IPS-15b (cell line): ENCODE results near the gene MFSD6L.
A peak's percentile ranks its signal among the peaks of the same experiment; 100 is the strongest.

Source experiments
- H3K27me3 ChIP-seq: one replicate; pipeline ENCODE4 v1.6.1; 2013; ENCODE audit warnings: low read length; ENCODE audit not compliant: control insufficient read depth, insufficient read depth
- H3K36me3 ChIP-seq: one replicate; pipeline ENCODE4 v1.6.1; 2013; ENCODE audit warnings: low read length; ENCODE audit not compliant: control insufficient read depth, insufficient read depth
- H3K4me1 ChIP-seq: one replicate; pipeline ENCODE4 v1.6.1; 2013; ENCODE audit warnings: mild to moderate bottlenecking, low read length; ENCODE audit not compliant: control insufficient read depth, insufficient read depth
- H3K4me3 ChIP-seq: one replicate; pipeline ENCODE4 v1.5.1; 2013; ENCODE audit warnings: low read depth, low read length
- H3K9ac ChIP-seq: one replicate; pipeline ENCODE4 v1.6.1; 2013; ENCODE audit warnings: low read depth, mild to moderate bottlenecking, low read length
- H3K9me3 ChIP-seq: one replicate; pipeline ENCODE4 v1.6.1; 2013; ENCODE audit warnings: mild to moderate bottlenecking, low read length; ENCODE audit not compliant: control insufficient read depth, insufficient read depth

Gene MFSD6L

GRCh38 chr17:8835631-8836364 is 36.6 kb upstream of the MFSD6L start:
- no peaks in the 10 kb centered on the region for H3K36me3 ChIP-seq
- no peak overlapping the region for H3K9ac ChIP-seq
- H3K27me3 ChIP-seq = no peaks in the 10 kb centered on the region
- peaks cover 8% of the 10 kb centered on the region for H3K4me1 ChIP-seq
- H3K9me3 ChIP-seq = no peaks in the 10 kb centered on the region
- H3K4me3 ChIP-seq = no peak overlapping the region

GRCh38 chr17:8835106-8835505 is 35.9 kb upstream of the MFSD6L start:
- Histone ChIP-seq H3K27me3 (no peaks in the 10 kb centered on the region), H3K9ac (no peak overlapping the region), H3K36me3 (no peaks in the 10 kb centered on the region), H3K9me3 (no peaks in the 10 kb centered on the region), H3K4me1 (peaks cover 8% of the 10 kb centered on the region), H3K4me3 (no peak overlapping the region)

- H3K4me1 ChIP-seq = peaks cover 6% of the 10 kb centered on the region
- no peak overlapping the region for H3K9ac ChIP-seq
- H3K9me3 ChIP-seq = no peaks in the 10 kb centered on the region
- H3K36me3 ChIP-seq = no peaks in the 10 kb centered on the region
- H3K27me3 ChIP-seq = no peaks in the 10 kb centered on the region
- H3K4me3 ChIP-seq = peak overlapping the region; percentile 10
These were observed 33.7 kb upstream of the MFSD6L start for GRCh38 chr17:8832711-8833352.

- no peak overlapping the region for H3K4me3 ChIP-seq
- H3K9ac ChIP-seq = no peak overlapping the region
These were observed 32.2 kb upstream of the MFSD6L start for GRCh38 chr17:8831234-8831849.

GRCh38 chr17:8830141-8830540 is 31.0 kb upstream of the MFSD6L start:
- H3K9me3 ChIP-seq = no peaks in the 10 kb centered on the region
- no peak overlapping the region for H3K4me3 ChIP-seq
- H3K4me1 ChIP-seq = no peaks in the 10 kb centered on the region
- no peak overlapping the region for H3K9ac ChIP-seq
- no peaks in the 10 kb centered on the region for H3K36me3 ChIP-seq
- no peaks in the 10 kb centered on the region for H3K27me3 ChIP-seq

More at GRCh38 chr17:8831234-8831849, 32.2 kb upstream of the MFSD6L start:
- no peaks in the 10 kb centered on the region for H3K9me3 ChIP-seq
- no peaks in the 10 kb centered on the region for H3K27me3 ChIP-seq
- H3K36me3 ChIP-seq = no peaks in the 10 kb centered on the region
- H3K4me1 ChIP-seq = no peaks in the 10 kb centered on the region

GRCh38 chr17:8829036-8829941 is 30.1 kb upstream of the MFSD6L start:
- no peaks in the 10 kb centered on the region for H3K9me3 ChIP-seq
- no peak overlapping the region for H3K4me3 ChIP-seq
- no peaks in the 10 kb centered on the region for H3K36me3 ChIP-seq
- no peak overlapping the region for H3K9ac ChIP-seq
- H3K27me3 ChIP-seq = no peaks in the 10 kb centered on the region
- H3K4me1 ChIP-seq = no peaks in the 10 kb centered on the region

- Histone ChIP-seq H3K9ac (no peak overlapping the region), H3K36me3 (no peaks in the 10 kb centered on the region), H3K27me3 (no peaks in the 10 kb centered on the region), H3K4me3 (no peak overlapping the region), H3K4me1 (no peaks in the 10 kb centered on the region), H3K9me3 (no peaks in the 10 kb centered on the region)
These were observed 29.3 kb upstream of the MFSD6L start for GRCh38 chr17:8828517-8828875.

GRCh38 chr17:8826808-8827435 is 27.8 kb upstream of the MFSD6L start:
- Histone ChIP-seq H3K9ac (no peak overlapping the region), H3K4me1 (no peaks in the 10 kb centered on the region), H3K36me3 (no peaks in the 10 kb centered on the region), H3K9me3 (no peaks in the 10 kb centered on the region), H3K4me3 (no peak overlapping the region), H3K27me3 (no peaks in the 10 kb centered on the region)

GRCh38 chr17:8825802-8826201 is 26.6 kb upstream of the MFSD6L start:
- H3K4me1 ChIP-seq = no peaks in the 10 kb centered on the region
- H3K27me3 ChIP-seq = no peaks in the 10 kb centered on the region
- H3K4me3 ChIP-seq = no peak overlapping the region
- H3K9me3 ChIP-seq = no peaks in the 10 kb centered on the region
- H3K9ac ChIP-seq = no peak overlapping the region
- H3K36me3 ChIP-seq = no peaks in the 10 kb centered on the region

GRCh38 chr17:8823279-8823678 is 24.1 kb upstream of the MFSD6L start:
- no peak overlapping the region for H3K9ac ChIP-seq
- no peaks in the 10 kb centered on the region for H3K4me1 ChIP-seq
- H3K4me3 ChIP-seq = no peak overlapping the region
- H3K36me3 ChIP-seq = no peaks in the 10 kb centered on the region
- no peaks in the 10 kb centered on the region for H3K9me3 ChIP-seq
- no peaks in the 10 kb centered on the region for H3K27me3 ChIP-seq

GRCh38 chr17:8822401-8823035 is 23.4 kb upstream of the MFSD6L start:
- no peak overlapping the region for H3K4me3 ChIP-seq
- no peak overlapping the region for H3K9ac ChIP-seq
- no peaks in the 10 kb centered on the region for H3K4me1 ChIP-seq
- H3K27me3 ChIP-seq = no peaks in the 10 kb centered on the region
- H3K36me3 ChIP-seq = no peaks in the 10 kb centered on the region
- no peaks in the 10 kb centered on the region for H3K9me3 ChIP-seq
